ENCODE measurements around the gene COPRS.
"Not testable (repeated sequence)": the region's sequence is repeated elsewhere in the genome, so short reads cannot be mapped to it uniquely, and the experiment has no call there.

COPRS gene

GRCh38 chr17:31843070-31843745 lies 15.8 kb downstream of the COPRS start:
- DNase-seq, result no peak

GRCh38 chr17:31842195-31843069 lies 16.6 kb downstream of the COPRS start:
- DNase-seq, result peak; percentile 53

GRCh38 chr17:31841850-31842194 lies 17.2 kb downstream of the COPRS start:
- no peak for DNase-seq

DNA sequence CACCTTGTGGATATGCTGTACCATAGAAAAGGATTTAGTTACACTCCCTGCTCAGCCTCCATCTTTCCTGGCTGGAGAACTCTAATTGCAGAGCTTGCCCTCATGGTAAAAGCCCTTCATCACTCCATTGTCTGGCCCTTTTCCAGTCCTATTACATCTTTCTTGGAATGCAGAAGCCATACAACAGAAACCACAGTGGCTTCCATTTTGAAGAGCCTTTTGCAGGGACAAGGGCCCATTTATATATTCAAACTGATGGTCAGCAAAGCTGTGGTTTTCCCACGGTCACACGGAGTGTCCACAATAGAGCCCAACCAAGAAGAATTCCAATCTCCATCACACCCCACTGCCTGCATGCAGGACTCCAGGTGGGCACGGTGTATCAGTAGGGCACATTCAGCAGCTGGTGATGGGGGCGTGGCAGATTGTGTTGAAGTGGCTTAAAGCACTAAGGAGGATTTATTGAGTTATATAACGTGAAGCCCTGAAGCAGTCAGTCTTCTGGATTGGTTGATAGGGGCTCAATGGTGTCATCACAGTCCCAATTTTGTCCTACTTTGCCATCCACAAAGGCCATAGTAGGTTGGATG lies 20.3 kb downstream of the COPRS start:
- DNase-seq, result no peak

- no peak for DNase-seq
Observed at GRCh38 chr17:31835984-31836383, 23.1 kb downstream of the COPRS start.

DNA sequence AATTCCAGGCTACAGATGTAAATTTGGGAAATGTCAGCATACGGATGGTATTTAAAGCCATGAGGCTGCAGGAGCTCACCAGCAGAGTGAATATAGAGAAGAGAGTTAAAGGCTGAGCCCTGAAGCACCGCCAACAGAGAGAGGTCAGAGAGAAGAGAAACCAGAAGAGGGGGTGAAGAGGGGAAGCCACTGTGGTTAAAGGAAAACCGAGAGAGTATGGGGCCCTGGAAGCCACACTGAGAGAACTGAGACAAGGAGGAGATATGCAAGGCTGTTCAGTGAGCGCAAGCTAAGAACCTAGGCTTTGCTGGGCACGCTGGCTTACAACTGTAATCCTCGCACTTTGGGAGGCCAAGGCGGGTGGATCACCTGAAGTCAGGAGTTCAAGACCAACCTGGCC lies 24.6 kb downstream of the COPRS start:
- no peak for DNase-seq

GRCh38 chr17:31832746-31833145 lies 26.3 kb downstream of the COPRS start:
- DNase-seq, result no peak

- no peak for DNase-seq
Observed at GRCh38 chr17:31830971-31831858, 27.8 kb downstream of the COPRS start.

DNA sequence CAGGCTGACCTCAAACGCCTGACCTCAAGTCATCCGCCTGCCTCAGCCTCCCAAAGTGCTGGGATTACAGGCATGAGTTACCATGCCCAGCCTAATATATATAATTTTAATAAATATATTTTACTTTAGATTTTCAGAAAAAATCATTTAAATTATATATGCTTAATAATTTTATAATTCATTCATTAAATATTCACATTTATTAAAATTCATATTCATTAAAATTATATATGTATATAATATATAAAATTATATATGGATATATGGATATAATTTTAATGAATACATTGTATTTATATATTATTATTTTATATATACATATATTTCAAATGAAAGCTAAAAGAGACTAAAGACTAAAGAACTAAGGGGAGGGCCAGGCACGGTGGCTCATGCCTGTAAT lies 29.4 kb downstream of the COPRS start:
- DNase-seq, result no peak

DNA sequence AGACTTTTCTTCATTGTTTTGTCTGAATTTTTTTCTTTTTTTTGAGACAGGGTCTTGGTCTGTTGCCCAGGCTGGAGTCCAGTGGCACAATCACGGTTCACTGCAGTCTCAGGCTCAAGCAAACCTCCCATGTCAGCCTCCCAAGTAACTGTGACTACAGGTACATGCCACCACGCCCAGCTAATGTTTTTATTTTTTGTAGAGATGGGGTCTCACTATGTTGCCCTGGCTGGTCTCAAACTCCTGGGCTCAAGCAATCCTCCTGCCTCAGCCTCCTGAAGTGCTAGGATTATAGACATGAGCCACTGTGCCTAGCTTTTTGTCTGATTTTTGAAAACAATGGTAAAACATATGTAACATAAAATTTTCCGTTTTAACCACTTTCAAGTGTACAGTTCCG lies 30.1 kb downstream of the COPRS start:
- not testable (repeated sequence) for DNase-seq

DNA sequence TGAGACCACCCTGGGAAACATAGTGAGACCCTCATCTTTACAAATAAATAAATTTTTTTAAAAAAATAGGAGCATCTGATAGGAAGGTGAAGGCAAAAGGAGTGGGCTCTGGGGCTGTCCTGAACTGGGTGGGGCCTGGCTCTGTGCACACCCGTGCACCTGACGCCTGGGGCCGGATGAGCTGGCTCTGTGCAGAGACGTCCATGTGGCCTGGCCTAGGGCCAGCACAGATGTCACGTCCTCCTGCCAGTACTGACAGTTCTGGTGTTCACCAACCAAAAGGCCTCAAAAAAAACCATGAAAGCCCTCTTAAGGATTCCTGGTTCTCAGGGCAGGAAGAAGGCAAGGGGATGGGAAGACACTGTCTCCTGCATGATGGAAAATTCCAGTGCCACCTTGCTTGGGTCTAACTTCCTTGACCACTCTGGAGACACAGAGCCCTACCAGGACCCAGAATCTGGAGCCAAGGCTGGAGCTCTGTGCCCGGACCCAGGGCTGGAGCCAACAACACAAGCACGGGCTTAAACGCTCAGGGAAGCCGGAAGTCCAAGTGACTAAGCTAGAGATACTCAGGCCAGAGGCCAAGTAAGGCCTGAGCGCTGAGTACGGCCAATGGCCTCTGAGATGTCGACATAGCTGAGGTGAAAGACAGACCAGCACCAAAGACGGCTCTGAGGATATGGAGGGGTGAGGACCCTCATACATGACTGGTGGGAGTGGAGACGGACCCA lies 32.9 kb downstream of the COPRS start:
- DNase-seq, result no peak

DNA sequence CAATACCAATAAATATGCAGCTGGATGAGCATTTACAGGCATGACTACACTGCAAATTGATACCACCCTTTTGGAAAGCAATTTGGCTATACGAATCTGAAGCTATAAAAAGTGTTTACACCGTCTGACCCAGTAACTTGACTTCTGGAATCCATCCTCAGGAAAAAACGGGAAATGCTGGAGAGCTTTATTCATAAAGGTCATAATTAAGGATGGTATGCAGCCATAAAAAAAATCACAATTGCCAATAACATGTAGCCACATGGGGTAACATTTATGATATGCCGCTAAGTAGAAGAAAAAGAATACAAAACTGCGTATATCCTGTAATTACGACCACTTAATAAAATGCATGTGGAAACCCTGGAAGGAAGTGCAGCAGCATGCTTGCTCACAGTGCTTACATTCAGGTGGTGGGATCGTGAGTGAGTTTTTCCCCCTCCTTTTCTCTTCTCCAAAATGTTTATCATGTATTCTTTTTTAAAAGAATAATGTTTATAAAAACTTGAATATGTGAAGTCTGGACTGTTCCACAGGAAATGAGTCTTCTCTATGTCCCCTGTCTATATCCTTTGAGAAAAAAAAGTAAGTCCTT lies 34.2 kb downstream of the COPRS start:
- no peak for DNase-seq

- no peak for DNase-seq
Observed at GRCh38 chr17:31823014-31823413, 36.0 kb downstream of the COPRS start.

GRCh38 chr17:31820691-31821435 lies 38.2 kb downstream of the COPRS start:
- DNase-seq, result no peak

DNA sequence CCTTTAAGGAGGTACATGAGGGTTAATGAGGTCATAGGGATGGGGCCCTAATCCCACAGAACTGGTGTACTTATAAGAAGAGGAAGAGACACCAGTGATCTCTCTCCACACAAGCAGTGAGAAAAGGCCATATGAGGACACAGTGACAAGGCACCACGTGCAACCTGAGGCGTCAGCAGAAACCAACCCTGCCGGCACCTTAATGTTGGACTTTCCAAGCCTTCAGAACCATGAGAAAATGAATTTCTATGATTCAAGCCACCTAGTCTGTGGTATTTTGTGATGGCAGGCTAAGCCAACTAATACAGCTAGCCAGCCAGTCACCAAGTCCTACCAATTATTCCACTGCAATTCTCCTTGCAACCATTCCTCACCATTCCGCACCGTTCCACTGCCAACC lies 39.5 kb downstream of the COPRS start:
- DNase-seq, result no peak

- not testable (repeated sequence) for DNase-seq
Observed at GRCh38 chr17:31818863-31819262, 40.2 kb downstream of the COPRS start.

DNA sequence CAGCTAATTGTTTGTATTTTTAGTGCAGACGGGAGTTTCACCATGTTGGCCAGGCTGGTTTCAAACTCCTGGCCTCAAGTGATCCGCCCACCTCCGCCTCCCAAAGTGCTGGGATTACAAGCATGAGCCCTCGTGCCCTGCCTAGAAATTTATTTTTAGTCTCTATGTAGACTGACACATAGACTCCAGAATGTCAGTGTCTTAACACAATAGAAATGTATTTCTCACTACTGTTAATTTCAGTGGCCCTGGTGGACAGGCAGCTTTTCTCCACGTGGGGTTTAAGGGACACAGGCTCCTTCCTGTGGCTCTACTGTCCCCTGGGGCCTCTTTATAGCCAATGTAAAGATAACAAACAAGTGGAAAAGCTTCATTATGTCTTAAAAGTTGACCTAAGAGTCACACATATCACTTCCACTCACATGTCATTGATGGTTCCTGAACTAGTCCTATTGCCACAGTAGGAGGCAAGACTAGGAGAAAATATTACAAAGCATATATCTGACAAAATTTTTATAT lies 43.8 kb downstream of the COPRS start:
- DNase-seq, result no peak

- no peak for DNase-seq
Observed at GRCh38 chr17:31811101-31811500, 47.9 kb downstream of the COPRS start.

GRCh38 chr17:31809876-31810275 lies 49.2 kb downstream of the COPRS start:
- not testable (repeated sequence) for DNase-seq

GRCh38 chr17:31808521-31809050 lies 50.5 kb downstream of the COPRS start:
- DNase-seq, result no peak

GRCh38 chr17:31807846-31808245 lies 51.2 kb downstream of the COPRS start:
- no peak for DNase-seq
